Activated naive CD8-positive, alpha-beta T cell (primary cell): Measurements from ENCODE around the gene C5orf58.

Experiments used
- H3K27ac Mint-ChIP-seq: one replicate; pipeline ENCODE4 v1.8.0; 2021; ENCODE audit warnings: mixed read lengths
- H3K27me3 Mint-ChIP-seq: one replicate; pipeline ENCODE4 v1.8.0; 2021; ENCODE audit warnings: mixed read lengths
- H3K36me3 Mint-ChIP-seq: one replicate; pipeline ENCODE4 v1.8.0; 2021; ENCODE audit warnings: mixed read lengths
- H3K4me1 Mint-ChIP-seq: one replicate; pipeline ENCODE4 v1.8.0; 2021; ENCODE audit warnings: low read depth, mixed read lengths
- H3K4me3 Mint-ChIP-seq: one replicate; pipeline ENCODE4 v1.8.0; 2021; ENCODE audit warnings: mild to moderate bottlenecking, mixed read lengths
- H3K9me3 Mint-ChIP-seq: one replicate; pipeline ENCODE4 v1.8.0; 2021; ENCODE audit warnings: low read depth, mixed read lengths

C5orf58 gene

GRCh38 chr5:170232786-170233185 is at the start of gene C5orf58:
Gene C5orf58, plus strand, starts transcription at chr5:170232985. Its CDS starts 1,992 bp downstream, at chr5:170234977.
- H3K36me3 Mint-ChIP-seq, result no peaks in the 10 kb centered on the region
- peaks cover 8% of the 10 kb centered on the region for H3K4me1 Mint-ChIP-seq
- H3K4me3 Mint-ChIP-seq, result no peak within 1 kb of the TSS
- no peaks in the 10 kb centered on the region for H3K9me3 Mint-ChIP-seq
- H3K27me3 Mint-ChIP-seq, result no peaks in the 10 kb centered on the region
- no peak within 1 kb of the TSS for H3K27ac Mint-ChIP-seq

- Mint-ChIP-seq H3K36me3 (peaks cover 4% of the 10 kb centered on the region), H3K27ac (no peak overlapping the region), H3K27me3 (peaks cover 2% of the 10 kb centered on the region), H3K4me3 (no peak overlapping the region), H3K9me3 (no peaks in the 10 kb centered on the region), H3K4me1 (no peaks in the 10 kb centered on the region)
Observed at GRCh38 chr5:170183816-170184687, 48.7 kb upstream of the C5orf58 start.

- Mint-ChIP-seq H3K4me3 (no peak overlapping the region), H3K4me1 (no peaks in the 10 kb centered on the region), H3K9me3 (no peaks in the 10 kb centered on the region), H3K27me3 (peaks cover 2% of the 10 kb centered on the region), H3K27ac (no peak overlapping the region), H3K36me3 (peaks cover 4% of the 10 kb centered on the region)
Observed at GRCh38 chr5:170184737-170185136, 48.0 kb upstream of the C5orf58 start.

GRCh38 chr5:170186156-170186555 is 46.6 kb upstream of the C5orf58 start:
- peaks cover 4% of the 10 kb centered on the region for H3K36me3 Mint-ChIP-seq
- no peak overlapping the region for H3K27ac Mint-ChIP-seq
- no peak overlapping the region for H3K4me3 Mint-ChIP-seq
- no peaks in the 10 kb centered on the region for H3K9me3 Mint-ChIP-seq
- H3K27me3 Mint-ChIP-seq, result peaks cover 2% of the 10 kb centered on the region
- H3K4me1 Mint-ChIP-seq, result no peaks in the 10 kb centered on the region

GRCh38 chr5:170186856-170187255 is 45.9 kb upstream of the C5orf58 start:
- Mint-ChIP-seq H3K9me3 (no peaks in the 10 kb centered on the region), H3K4me3 (no peak overlapping the region), H3K27me3 (peaks cover 2% of the 10 kb centered on the region), H3K4me1 (no peaks in the 10 kb centered on the region), H3K36me3 (peaks cover 4% of the 10 kb centered on the region), H3K27ac (no peak overlapping the region)

GRCh38 chr5:170190436-170191134 is 42.2 kb upstream of the C5orf58 start:
- no peak overlapping the region for H3K27ac Mint-ChIP-seq

GRCh38 chr5:170192829-170193228 is 40.0 kb upstream of the C5orf58 start:
- Mint-ChIP-seq H3K4me3 (no peak overlapping the region), H3K36me3 (peaks cover 4% of the 10 kb centered on the region), H3K27ac (no peak overlapping the region), H3K27me3 (no peaks in the 10 kb centered on the region), H3K9me3 (no peaks in the 10 kb centered on the region), H3K4me1 (peaks cover 4% of the 10 kb centered on the region)

More at GRCh38 chr5:170190436-170191134, 42.2 kb upstream of the C5orf58 start:
- Mint-ChIP-seq H3K36me3 (peaks cover 4% of the 10 kb centered on the region), H3K4me1 (no peaks in the 10 kb centered on the region), H3K9me3 (no peaks in the 10 kb centered on the region), H3K4me3 (no peak overlapping the region), H3K27me3 (no peaks in the 10 kb centered on the region)

GRCh38 chr5:170195961-170196360 is 36.8 kb upstream of the C5orf58 start:
- Mint-ChIP-seq H3K27ac (no peak overlapping the region), H3K4me1 (peaks cover 4% of the 10 kb centered on the region), H3K27me3 (no peaks in the 10 kb centered on the region), H3K9me3 (no peaks in the 10 kb centered on the region), H3K36me3 (no peaks in the 10 kb centered on the region), H3K4me3 (no peak overlapping the region)

GRCh38 chr5:170200876-170201275 is 31.9 kb upstream of the C5orf58 start:
- Mint-ChIP-seq H3K27ac (no peak overlapping the region), H3K36me3 (peaks cover 5% of the 10 kb centered on the region), H3K4me3 (no peak overlapping the region), H3K9me3 (no peaks in the 10 kb centered on the region), H3K4me1 (peaks cover 4% of the 10 kb centered on the region), H3K27me3 (peaks cover 1% of the 10 kb centered on the region)

GRCh38 chr5:170201311-170201710 is 31.5 kb upstream of the C5orf58 start:
- peaks cover 4% of the 10 kb centered on the region for H3K4me1 Mint-ChIP-seq

GRCh38 chr5:170202117-170202516 is 30.7 kb upstream of the C5orf58 start:
- Mint-ChIP-seq H3K27ac (no peak overlapping the region), H3K4me3 (no peak overlapping the region), H3K27me3 (peaks cover 1% of the 10 kb centered on the region), H3K9me3 (no peaks in the 10 kb centered on the region), H3K4me1 (peaks cover under 1% of the 10 kb centered on the region), H3K36me3 (peaks cover 5% of the 10 kb centered on the region)

More at GRCh38 chr5:170201311-170201710, 31.5 kb upstream of the C5orf58 start:
- no peak overlapping the region for H3K27ac Mint-ChIP-seq
- peaks cover 1% of the 10 kb centered on the region for H3K27me3 Mint-ChIP-seq
- H3K4me3 Mint-ChIP-seq, result no peak overlapping the region
- peaks cover 5% of the 10 kb centered on the region for H3K36me3 Mint-ChIP-seq
- no peaks in the 10 kb centered on the region for H3K9me3 Mint-ChIP-seq

GRCh38 chr5:170204202-170204601 is 28.6 kb upstream of the C5orf58 start:
- no peak overlapping the region for H3K27ac Mint-ChIP-seq
- H3K36me3 Mint-ChIP-seq, result peaks cover 5% of the 10 kb centered on the region
- peaks cover 4% of the 10 kb centered on the region for H3K27me3 Mint-ChIP-seq
- no peaks in the 10 kb centered on the region for H3K4me1 Mint-ChIP-seq
- H3K9me3 Mint-ChIP-seq, result no peaks in the 10 kb centered on the region
- no peak overlapping the region for H3K4me3 Mint-ChIP-seq

GRCh38 chr5:170206216-170206615 is 26.6 kb upstream of the C5orf58 start:
- Mint-ChIP-seq H3K27ac (no peak overlapping the region), H3K9me3 (peaks cover 3% of the 10 kb centered on the region), H3K4me3 (no peak overlapping the region), H3K27me3 (peaks cover 4% of the 10 kb centered on the region), H3K36me3 (peaks cover 11% of the 10 kb centered on the region), H3K4me1 (no peaks in the 10 kb centered on the region)

- Mint-ChIP-seq H3K27me3 (peaks cover 4% of the 10 kb centered on the region), H3K4me3 (no peak overlapping the region), H3K27ac (no peak overlapping the region)
Observed at GRCh38 chr5:170206958-170207357, 25.8 kb upstream of the C5orf58 start.

GRCh38 chr5:170211575-170212334 is 21.0 kb upstream of the C5orf58 start:
- H3K27ac Mint-ChIP-seq, result no peak overlapping the region
- peaks cover 2% of the 10 kb centered on the region for H3K27me3 Mint-ChIP-seq
- H3K4me1 Mint-ChIP-seq, result no peaks in the 10 kb centered on the region
- peaks cover 8% of the 10 kb centered on the region for H3K36me3 Mint-ChIP-seq
- H3K4me3 Mint-ChIP-seq, result no peak overlapping the region
- peaks cover 3% of the 10 kb centered on the region for H3K9me3 Mint-ChIP-seq

More at GRCh38 chr5:170206958-170207357, 25.8 kb upstream of the C5orf58 start:
- no peaks in the 10 kb centered on the region for H3K4me1 Mint-ChIP-seq
- peaks cover 3% of the 10 kb centered on the region for H3K9me3 Mint-ChIP-seq
- peaks cover 9% of the 10 kb centered on the region for H3K36me3 Mint-ChIP-seq
